Uterus (tissue), 2 donors: Measurements from ENCODE around the gene PKD1L1.

Experiments
- POLR2A ChIP-seq, 2 donors: fragments of 450-650 bp; IDR thresholded peaks; one replicate each; pipeline ENCODE4 v1.6.1; 2016; ENCODE audit warnings: antibody characterized with exemption in 2 of 2, mild to moderate bottlenecking in 1 of 2, moderate library complexity in 1 of 2
- TF ChIP-seq, protein P1 (sequence below), 4 experiments: fragments of 200-600 bp in 2 of 4; fragments of 450-650 bp in 2 of 4; sonication (generic) in 2 of 4; IDR thresholded peaks; one replicate each; pipeline ENCODE4 v1.5.1; 2016 to 2019; ENCODE audit warnings: antibody characterized with exemption in 4 of 4, mild to moderate bottlenecking in 2 of 4, moderate library complexity in 1 of 4

- TF ChIP-seq, protein P1, sequence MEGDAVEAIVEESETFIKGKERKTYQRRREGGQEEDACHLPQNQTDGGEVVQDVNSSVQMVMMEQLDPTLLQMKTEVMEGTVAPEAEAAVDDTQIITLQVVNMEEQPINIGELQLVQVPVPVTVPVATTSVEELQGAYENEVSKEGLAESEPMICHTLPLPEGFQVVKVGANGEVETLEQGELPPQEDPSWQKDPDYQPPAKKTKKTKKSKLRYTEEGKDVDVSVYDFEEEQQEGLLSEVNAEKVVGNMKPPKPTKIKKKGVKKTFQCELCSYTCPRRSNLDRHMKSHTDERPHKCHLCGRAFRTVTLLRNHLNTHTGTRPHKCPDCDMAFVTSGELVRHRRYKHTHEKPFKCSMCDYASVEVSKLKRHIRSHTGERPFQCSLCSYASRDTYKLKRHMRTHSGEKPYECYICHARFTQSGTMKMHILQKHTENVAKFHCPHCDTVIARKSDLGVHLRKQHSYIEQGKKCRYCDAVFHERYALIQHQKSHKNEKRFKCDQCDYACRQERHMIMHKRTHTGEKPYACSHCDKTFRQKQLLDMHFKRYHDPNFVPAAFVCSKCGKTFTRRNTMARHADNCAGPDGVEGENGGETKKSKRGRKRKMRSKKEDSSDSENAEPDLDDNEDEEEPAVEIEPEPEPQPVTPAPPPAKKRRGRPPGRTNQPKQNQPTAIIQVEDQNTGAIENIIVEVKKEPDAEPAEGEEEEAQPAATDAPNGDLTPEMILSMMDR (IDR thresholded peaks at IDR 0.05): no peak
- no peak for TF ChIP-seq POLR2A (IDR thresholded peaks at IDR 0.05)
These were observed 11.1 kb downstream of the PKD1L1 start for GRCh38 chr7:47937065-47937687.
